Measurements from ENCODE around the gene DNAJB8.
A peak's percentile ranks its signal among the peaks of the same experiment; 100 is the strongest.

Gene DNAJB8

DNA sequence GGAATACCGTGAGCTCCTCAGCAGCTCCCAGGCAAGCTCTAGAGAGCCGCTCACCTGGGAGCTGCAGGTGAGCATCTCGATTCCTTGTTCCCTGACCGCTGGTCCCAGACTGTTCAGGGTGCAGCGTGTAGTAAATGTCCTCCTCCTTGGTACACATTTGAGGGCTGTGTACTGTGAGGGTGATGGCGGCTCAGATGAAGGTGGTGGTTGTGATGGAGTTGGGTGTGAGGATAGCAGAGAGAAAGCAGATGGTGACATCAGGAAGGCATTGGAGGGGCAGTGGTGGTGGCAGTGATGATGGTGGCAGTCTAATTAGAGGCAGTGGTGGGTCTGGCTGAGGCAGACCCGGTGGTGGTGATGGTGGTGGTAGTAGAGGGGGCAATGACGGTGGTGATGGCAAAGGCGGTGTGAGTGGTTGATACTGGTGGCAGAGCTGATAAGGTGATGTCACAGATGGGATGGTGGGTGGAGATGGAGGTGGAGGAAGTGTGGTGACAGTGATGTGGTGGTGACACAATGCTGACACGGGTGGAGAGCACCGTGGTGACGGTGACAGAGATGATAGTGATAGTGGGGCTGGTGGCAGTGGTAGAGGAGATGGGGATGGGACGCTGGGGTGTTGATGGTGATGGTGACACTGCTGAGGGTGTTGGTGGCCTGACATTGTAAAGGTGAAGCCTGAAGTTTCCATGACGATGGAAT, at the start of gene DNAJB8:
Gene DNAJB8, minus strand, starts transcription at position 51 of the 702 bp plus-strand sequence. CDS start 3,645 bp downstream, outside the sequence.
- no peak for DNase-seq (ENCODE audit: extremely low read depth in 1 of 2, low read depth in 1 of 2)

DNA sequence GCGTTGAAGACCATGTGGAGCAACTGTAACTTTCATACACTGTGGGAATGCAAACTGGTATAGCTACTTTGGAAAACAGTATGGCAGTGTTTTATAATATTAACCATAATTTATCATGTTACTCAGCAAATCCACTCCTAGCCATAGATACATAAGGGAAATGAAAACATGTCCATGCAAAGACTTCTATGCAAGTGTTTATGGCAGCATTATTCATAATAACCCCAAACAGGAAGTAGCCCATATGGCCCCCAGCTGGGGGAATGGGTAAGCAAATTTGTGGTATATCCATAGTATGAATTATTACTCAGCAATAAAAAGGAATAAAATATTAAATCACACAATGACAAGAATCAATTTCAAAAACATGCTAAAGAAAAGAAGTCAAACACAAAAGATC, 49.3 kb upstream of the DNAJB8 start:
- DNase-seq (ENCODE audit: extremely low read depth in 1 of 2, low read depth in 1 of 2) = no peak

DNA sequence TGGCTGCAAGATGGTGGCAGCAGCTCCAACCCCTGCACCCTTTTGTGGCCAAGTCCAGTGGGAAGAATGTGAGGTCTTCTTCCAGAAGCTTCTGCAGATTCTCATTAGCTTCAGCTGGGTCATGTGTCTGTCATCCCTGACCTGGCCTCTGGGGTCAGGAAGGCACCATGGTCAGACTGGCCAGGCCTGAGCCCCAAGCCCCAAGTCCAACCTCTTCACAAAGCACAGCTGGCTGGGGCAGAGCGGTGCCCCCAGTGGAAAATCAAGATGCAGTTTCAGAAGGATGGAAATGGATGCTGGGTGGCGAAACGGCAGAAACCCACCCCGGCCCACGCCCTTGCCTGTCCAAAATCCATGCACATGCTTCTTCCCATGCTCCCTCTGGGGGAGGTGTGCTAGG, 42.2 kb upstream of the DNAJB8 start:
- no peak for DNase-seq (ENCODE audit: extremely low read depth in 1 of 2, low read depth in 1 of 2)

DNA sequence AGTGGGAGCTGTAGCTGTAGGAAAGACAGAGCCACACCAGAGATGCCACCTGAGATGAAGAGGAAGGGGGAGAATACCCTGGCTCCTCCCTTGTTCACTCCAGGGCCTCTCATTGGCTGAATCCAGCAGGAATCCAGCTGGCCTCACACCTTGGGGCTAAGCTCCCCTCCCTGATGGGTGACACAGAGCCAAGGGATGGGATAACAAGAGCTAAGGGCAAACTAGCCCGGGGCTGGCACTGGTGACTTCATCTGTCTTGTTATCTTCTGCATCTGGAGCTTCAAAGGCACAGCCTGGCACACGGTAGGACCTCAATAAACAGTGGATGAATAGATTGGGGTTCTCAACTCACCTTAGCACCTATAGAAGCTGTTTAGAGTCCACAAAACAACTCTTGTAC, 40.1 kb upstream of the DNAJB8 start:
- DNase-seq (ENCODE audit: extremely low read depth in 1 of 2, low read depth in 1 of 2) = no peak

DNA sequence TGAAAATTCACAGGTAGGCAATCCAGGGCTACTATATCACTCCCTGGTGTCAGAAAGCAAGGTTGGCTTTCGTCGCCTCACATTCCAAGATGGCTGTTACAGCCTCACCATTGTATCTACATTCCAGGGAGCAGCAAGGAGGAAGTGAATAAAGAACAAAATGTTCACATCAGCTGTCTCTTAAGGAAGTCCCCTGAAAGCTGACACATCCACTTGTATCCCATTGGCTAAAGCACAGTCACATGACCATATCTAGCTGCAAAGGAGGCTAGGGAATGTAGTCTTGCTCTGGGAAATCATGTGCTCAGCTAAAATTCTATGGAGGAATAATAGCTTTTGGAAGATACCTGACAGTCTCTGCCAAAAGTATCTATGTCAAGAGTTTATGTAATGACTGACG, 39.1 kb upstream of the DNAJB8 start:
- DNase-seq (ENCODE audit: extremely low read depth in 1 of 2, low read depth in 1 of 2) = no peak

DNA sequence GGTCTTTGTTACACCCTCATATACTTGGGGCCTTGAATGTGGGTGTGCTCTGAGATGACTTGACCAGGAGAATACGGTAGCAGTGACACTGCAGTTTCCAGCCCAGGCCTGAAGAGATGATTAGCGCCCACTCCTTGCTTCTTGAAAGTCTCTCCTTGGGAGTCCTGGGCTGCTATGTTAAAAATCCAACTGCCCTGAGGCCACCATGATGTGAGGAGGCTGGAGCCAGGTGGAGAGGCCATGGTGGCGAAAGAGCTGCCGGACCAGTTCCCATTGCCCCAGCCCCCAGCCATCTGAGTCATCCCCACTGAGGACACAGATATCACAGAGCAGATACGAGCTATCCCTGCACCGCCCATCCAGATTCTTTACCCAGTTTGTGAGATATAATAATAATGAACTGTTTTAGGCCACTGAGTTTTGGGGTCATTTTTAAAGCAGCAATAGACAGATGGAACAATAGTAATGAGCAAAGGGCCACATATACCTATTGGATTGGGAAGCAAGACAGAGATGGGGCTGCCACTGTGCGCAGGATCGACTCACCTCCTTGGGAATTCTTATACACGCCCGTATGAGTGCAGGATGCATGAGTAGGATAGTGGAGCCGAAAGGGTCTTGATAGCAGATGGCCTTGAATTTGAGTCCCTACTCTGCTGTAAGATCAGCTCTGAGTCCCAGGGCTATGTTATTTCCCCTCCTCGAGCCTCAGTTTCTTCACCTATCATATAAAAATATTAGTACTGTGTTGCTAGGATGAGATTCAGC, 38.5 kb upstream of the DNAJB8 start:
- DNase-seq (ENCODE audit: extremely low read depth in 1 of 2, low read depth in 1 of 2) = no peak

DNA sequence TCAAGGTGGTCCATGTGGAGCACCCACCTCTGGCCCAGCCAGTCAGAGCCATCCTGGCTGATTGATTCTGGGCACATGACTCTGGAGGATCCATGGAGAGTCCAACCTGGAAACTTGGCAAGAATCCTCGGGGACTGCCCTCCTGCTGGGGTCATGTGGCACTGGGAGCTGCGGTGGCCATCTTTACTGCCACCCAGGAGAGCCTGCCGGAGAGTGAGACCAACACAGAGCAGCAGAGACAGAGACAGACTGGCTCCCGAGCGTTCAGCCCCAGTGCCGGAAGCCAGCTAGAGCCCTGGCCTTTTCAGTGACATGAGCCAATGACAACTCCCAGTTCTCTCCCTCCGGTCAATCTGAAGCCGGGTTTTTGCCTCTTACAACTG, 37.8 kb upstream of the DNAJB8 start:
- no peak for DNase-seq (ENCODE audit: extremely low read depth in 1 of 2, low read depth in 1 of 2)

DNA sequence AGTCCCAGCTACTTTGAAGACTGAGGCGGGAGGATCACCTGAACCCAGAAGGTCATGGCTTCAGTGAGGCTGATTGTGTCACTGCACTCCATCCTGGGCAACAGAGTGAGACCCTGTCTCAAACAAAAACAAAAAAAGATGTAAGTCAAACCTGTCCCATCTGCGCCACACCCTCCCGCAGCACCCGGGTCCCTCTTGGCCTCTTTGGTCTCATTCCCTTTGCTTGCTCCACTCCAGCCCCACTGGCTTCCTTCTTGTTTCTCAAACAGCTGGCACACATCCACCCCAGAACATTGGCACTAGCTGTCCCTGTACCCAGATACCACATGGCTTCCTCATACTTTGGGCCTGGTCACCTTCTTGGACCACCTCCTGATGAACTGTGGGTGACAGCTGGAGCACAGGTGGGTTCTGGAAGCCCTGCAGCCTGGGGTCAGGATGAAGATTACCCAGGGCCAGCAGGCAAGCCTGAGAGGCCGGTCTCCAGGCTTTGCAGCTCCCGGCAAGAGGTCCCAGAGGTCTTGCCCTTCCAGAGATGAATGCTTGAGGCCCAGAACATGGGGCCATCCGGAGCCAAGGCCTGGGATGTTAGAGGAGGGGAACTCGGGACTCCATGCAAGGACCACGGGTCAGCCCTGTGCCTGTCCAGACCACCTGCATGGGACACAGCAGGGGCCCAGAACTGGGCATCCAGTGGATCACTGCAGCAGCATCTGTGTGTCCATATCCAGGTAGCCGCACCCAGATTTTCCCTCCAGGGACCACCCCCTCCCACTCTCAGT, 37.3 kb upstream of the DNAJB8 start:
- DNase-seq (ENCODE audit: extremely low read depth in 1 of 2, low read depth in 1 of 2) = no peak

DNA sequence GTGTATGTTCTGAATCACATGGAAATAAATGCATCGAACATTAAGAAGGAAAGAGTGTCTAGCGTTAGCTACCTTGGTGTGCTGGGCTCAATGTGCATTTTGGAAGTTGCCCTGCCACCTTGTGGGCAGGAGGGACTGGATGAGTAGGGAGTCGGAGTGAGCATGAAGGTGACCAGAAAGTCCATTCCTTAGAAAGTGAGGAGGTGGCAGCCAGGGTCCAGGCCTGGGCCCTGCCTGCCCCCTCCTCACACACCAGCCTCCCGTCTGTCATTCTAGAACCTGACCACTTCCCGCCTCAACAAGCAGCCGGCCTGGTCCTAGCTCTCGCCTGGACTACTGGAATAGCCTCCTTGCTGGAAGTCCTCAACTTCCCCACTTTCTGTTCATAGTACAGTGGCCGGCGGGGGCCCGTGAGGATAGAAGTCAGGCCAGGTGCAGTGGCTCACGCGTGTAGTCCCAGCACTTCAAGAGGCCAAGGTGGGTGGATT, 36.5 kb upstream of the DNAJB8 start:
- no peak for DNase-seq (ENCODE audit: extremely low read depth in 1 of 2, low read depth in 1 of 2)

DNA sequence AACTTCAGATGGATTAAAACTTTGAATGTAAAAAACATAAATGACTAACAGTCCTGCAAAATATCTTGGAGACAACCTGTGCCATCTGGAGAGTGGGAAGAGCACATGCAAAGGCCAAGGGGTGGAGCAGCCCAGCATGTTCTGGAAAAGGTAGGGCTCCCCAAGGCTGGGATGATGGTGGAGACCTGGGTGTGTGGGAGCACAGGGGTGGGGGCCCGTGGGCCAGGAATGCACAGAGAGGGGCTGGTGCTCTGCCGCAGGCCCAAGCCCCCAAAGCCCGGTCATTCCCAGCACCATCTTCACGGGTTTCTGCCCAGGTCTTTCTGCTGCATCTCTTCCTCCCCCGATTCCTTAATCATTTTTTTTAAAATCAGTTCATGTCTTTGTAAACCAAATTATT, 36.0 kb upstream of the DNAJB8 start:
- no peak for DNase-seq (ENCODE audit: extremely low read depth in 1 of 2, low read depth in 1 of 2)

DNA sequence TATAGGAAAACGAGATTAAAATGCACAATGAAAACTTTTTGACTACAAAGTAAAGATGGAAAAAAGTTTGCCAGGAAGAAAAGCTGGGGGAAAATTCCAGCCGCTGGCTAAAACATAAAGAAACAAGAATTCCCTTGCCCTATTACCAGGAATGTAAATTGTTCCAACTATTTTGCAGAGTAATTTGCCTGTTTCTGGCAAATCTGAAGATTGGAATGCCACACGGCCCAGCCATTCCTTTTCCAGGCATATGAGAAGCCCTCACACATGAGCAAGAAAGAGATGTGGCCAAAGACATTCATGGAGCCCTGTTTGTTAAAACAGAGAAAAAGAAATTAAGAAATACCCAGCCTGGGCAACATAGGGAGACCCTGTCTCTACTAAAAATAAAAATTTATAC, 34.7 kb upstream of the DNAJB8 start:
- DNase-seq (ENCODE audit: extremely low read depth in 1 of 2, low read depth in 1 of 2) = no peak

DNA sequence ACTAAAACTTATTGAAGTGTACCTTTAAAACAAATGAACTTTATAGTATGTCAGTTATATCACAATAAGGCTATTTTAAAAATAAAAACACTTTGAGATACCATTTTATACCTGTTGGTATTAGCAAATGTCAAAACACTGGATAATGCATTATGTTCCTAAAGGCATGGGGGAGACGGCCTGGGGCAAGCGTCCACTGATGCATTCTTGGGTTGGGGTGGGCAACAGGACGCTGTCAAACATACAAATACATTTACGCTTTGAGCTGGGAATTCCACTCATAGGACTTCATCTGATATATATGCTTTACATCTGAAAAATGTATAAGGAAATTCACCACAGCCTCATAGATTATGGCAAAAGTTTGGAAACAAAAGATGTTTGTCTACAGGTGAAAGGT, 33.9 kb upstream of the DNAJB8 start:
- no peak for DNase-seq (ENCODE audit: extremely low read depth in 1 of 2, low read depth in 1 of 2)

DNA sequence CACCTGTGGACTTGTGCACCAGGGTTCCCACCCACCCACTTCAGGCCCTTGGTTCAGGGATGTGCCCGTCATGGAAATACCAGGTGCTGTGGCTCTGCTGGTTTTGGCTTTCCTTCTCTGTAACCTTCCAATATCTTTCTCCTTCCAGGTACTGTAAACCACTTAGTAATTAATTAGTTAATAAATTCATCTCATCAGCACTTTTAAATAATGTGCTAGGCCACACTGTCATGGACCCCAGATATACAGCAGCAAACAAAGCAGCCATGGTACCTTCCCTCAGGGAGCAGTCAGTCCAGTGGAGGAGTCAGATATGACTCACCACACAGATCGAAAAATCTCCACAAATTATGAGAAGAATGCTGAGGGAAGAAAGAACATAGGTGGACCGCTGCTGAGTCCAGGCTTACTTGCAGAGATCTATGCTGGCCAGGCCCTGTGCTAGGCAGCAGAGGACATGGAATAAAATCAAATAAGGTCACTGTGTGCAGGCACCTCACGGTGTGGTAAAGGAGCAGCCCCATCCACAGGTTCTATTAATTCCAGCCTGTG, 33.1 kb upstream of the DNAJB8 start:
- DNase-seq (ENCODE audit: extremely low read depth in 1 of 2, low read depth in 1 of 2) = no peak

DNA sequence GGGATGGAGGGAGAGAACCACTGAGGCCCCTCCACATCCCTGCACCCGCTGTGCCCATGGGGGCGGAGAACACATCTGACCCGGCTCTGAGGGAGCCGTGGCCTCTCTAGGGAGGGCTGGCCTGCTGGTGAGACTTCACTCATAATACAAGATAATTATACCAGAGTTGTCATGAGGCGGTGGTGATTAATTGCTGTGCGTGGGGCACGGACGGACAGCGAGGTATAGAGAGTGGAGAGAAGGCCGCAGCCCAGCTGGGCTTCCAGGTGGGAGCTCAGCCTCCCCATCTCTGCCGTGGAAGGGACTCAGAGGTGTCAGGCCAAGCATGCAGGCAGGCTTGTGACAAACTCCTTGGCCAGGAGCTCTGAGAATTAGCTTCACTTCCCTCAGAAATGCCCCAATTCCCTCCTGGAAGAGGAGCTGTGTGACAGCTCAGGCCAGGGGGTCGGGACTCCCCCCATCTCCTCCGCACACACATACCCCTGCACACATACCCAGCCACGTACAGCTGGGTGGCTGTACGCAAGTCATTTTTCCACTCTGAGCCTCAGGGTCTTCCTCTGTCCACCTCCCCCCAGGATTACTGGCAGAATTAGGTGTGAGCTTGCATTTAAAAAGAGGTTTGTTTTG, 32.3 kb upstream of the DNAJB8 start:
- no peak for DNase-seq (ENCODE audit: extremely low read depth in 1 of 2, low read depth in 1 of 2)

DNA sequence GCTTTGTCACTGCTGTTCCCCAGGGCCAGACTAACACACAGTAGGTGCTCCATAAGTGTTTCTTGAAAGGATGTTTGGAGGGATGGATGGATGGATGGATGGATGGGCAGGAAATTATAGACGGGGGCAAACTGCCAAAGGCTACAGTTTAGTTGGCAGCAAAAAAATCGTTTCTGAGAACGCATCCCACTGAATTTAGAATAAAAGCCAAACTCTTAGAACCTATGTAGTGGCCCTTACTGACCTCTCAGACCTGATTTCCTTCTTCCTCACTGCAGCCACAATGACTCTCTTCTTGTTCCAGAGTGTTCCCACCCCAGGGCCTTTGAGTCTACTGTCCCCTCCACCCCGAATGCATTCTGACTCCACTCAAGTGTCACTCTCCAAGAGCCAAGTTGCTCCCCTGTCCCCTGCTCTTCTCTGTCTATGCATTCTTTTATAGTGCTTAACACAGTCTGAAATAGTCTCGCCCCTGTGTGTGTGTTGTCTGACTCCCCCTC, 31.5 kb upstream of the DNAJB8 start:
- DNase-seq (ENCODE audit: extremely low read depth in 1 of 2, low read depth in 1 of 2) = no peak

DNA sequence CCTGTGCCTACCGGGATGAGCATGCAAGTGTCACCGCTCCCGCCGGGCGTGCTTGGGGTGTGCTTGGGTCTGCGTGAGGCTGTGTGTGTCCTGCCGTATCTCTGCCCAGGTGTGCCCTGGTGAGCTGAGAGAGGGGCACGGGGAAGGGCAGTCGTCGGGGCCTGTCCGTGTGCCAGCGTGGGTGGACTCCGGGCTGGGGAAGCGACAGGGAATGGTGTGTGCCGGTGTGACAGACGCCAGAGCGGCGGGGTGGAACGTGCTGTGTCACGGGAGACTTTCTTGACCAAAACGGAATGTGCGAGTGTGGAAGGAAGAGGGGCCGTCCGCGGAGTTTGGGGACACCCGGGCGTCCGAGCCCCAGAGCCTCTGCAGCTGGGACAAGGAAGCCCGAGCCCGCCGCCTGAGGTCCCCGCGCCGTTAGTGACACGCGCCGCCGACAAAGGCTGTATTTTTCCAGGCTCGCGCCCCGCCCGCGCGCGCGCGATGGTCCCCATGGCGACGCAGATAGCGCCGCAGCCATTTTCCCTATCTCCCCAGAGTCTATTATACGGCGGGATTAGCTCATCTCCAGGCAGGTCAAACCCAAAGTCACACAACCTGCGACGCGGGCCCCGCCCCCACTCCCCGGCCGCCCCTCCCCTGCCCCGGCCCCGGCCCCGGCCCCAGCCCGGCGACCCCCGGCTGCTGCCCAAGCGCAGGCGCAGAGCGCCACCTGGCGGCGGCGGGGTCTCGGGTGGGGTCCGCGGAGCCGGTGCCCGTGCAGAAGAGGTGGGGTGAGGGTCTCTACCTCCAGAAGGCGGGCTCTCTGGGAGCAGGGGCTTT, 30.8 kb upstream of the DNAJB8 start:
- DNase-seq (ENCODE audit: extremely low read depth in 1 of 2, low read depth in 1 of 2) = peak in 1 of 2 donors; percentile 61

DNA sequence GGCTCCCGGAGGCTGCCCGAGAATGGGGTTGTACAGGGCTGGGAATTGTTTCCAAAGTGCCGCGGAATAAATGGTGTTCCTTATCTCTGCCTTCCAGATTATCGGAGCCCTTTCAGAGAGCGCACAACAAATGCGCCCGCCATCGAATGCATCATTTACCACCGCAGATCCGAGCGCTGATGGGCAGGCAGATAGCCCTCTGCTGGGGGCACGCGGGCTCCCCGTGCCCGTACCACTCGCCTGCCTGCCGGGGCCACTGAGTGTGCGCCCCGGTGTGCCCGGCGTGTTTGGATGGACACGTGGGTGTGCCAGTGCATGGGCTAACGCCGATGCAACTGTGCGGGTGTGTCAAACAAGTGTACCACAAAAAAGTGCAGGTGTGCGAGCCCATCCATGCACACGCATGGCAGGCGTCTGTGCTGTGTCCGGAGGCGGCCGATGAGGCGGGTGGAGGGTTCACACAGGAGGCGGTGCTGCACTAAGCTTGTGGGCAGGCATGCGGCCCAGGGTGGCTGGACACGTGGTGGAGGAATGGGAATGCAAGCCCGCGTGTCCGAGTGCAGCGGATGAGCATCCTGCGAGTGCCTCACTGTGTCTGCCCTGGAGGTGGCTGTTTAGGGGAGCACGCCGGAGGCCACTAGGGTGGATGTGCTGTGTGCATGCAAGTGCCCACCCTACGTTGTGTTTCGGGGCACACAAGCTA, 30.1 kb upstream of the DNAJB8 start:
- DNase-seq (ENCODE audit: extremely low read depth in 1 of 2, low read depth in 1 of 2) = no peak

DNA sequence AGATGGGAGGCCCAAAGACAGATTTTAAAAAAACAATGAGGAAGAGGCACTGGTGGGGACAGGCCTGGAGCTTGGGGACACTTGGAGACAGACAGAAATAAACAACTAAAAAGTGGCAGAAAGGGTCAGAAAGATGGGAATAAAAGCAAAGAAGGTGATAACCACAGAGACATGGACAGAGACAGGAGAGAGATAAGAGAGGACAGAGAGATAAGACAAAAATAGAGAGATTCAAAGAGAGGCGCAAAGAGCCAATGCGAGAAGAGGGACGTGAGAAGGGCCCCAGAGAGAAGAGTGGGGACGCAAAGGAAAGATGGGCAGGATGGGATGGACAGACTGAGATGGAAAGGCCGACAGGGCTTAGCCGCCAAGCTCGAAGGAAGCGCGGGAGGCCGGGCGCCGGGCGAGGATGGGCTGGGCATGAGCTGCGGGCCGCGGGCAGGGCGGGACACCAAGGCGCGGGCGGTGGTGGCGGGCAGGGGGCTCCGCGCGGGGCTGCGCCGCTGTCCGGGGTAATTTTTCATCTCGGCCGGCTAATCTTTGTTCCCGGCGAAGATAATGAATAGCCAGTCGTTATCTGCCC, 29.4 kb upstream of the DNAJB8 start:
- no peak for DNase-seq (ENCODE audit: extremely low read depth in 1 of 2, low read depth in 1 of 2)

DNA sequence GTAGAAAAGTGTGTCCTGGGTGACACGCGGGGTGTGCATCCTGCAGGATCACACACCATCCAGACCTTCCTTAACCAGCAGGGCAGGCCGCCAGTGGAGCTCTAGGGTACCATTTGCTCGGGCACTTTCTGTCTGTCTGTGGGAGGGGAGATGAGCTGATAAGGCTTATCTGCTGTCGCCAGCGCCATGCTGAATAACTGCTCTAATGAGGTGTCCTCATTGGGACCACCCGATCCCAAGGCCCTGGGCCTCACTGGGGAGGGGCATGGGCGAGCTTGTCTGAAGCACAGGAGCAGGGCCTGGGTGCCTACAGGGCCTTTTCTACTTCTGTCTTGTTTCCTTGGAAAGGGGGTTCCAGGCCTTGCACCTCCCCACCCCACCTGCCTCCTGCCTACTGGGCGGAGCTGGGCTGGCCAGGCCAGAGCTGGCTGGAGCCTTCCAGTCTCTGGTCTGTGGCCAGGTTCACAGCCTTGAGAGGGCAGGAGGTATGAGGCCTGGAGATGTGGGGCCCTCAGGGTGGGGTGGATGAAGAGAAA, 28.8 kb upstream of the DNAJB8 start:
- no peak for DNase-seq (ENCODE audit: extremely low read depth in 1 of 2, low read depth in 1 of 2)

All from activated CD8-positive, alpha-beta memory T cell treated with anti-CD3 and anti-CD28 coated beads for 1 hour (primary cell).